GM21526 (cell line): ENCODE results near the gene NAALADL2.
"Not testable (repeated sequence)": the region's sequence is repeated elsewhere in the genome, so short reads cannot be mapped to it uniquely, and the experiment has no call there.

Experiments
- ATAC-seq: cut with Tn5 transposase; IDR thresholded peaks from one replicate; pipeline ENCODE4 v1.9.1; 2021; ENCODE audit warnings: moderate library complexity; ENCODE audit not compliant: unreplicated experiment, low FRiP score

Gene NAALADL2

DNA sequence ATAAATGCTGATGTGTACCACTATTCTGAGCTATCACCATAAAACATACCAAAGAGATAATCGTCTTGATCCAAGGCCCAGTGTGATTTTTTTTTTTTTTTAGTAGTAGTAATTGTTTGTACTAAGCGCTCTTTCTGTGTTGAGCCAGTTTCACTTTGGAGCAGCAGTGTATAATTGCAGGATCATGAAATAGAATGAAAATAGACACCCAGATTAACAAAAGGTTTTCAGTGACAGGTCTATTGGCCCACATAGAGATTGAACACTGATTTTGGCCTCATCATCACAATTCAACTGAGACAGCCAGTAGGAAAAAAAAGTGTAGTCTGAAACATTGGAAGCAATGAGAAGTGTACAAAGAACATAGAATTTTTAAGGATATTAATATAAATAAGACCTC lies 749.8 kb downstream of the NAALADL2 start:
- no peak for ATAC-seq

DNA sequence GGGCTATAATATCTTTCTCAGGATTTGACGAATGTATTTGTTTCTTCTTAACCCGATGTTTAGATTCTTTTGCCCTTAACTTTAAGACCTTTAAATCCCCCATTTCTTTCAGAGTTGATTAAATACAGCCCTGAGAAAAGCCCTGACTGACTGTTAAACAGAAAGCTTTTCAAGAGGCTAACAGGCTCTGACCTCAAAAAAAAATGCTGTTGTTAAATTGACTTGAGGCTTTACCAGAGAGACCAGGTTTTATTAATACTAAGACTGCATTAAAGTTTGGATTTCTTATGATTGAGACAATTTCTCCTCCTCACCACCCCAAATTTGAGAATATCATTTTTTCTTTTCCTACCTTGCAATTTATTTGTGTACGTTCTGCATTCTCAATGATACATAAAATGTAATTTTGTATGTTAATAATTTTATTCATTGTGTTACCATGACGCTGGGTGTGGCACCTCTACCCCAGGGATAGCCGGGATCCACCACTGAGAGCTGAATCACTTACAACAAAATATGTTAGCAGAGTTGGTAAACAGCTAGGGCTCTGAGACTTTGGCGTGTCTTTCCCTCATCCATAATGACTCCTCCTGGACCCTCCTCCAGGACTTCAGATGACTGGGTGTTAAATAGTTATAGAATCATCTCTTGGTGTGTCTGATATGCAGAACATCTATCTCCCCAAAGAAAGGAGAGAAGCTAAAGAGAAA lies 753.5 kb downstream of the NAALADL2 start:
- no peak for ATAC-seq

DNA sequence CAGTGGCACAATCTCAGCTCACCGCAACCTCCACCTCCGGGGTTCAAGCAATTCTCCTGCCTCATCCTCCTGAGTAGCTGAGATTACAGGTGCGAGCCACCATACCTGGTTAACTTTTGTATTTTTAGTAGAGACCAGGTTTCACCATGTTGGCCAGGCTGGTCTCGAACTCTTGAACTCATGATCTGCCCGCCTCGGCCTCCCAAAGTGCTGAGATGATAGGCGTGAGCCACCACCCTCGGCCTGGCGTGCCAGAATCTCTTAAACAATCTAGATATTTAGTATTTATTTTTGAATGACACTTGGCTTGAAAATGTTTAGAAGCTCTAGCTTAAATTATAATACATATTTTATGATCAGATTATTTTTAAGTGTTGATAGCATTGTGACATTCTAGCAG lies 755.0 kb downstream of the NAALADL2 start:
- ATAC-seq = not testable (repeated sequence)

DNA sequence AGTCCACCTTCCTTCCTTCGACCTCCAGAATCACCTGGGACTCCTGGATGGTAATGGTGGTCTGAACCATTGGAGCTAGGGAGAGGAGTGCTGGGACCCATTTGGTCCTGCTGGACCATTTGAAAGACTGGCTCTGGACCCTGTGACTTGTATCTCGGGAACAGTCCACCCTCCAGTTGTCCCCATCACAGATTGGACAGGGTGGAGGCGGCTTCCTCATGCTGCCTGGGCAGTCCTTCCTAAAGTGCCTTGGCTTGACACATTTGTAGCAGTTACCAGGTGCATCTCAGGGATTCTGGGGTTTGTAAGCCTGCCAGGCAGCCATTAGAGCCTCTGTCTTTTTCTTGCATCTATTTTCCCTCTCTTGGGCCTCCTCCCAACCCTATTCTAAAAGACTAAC lies 758.1 kb downstream of the NAALADL2 start:
- ATAC-seq = no peak

DNA sequence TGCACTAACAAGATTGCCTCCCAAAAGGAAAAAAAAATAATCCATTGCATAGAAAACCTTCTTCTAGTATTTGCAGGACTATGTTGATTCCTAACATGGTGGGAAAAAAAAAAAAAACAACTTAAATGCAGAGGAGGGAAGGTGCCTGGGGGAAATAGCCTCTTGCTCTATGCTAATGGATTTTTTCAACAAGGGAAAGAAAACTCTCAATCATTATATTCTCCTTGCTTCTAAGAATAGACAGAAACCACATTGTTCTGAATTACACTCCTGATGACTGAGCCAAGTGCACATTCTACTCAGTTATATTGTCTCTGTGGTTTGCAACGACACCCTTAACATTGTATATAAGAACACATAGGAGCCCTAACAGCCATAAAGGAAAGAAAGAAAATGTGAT lies 760.2 kb downstream of the NAALADL2 start:
- no peak for ATAC-seq

DNA sequence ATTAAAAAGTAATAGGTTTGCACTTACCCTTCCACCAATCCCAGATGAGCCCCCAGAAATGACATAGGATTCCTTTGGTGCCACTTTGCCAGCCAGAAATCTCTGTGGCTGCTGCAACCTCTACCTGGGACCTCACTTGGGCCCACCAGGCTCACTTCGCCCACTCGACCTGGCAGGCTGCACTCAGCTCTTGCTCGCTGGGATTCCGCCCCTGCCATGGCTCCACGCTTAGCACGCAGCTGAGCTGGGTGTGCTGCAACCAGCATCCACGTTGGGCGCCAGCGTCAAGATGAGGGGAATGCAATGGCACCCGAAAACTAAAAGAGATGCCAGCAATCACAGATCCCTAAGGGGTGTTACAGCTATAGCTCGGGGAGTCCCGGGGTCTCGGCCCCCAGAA lies 761.0 kb downstream of the NAALADL2 start:
- no peak for ATAC-seq

DNA sequence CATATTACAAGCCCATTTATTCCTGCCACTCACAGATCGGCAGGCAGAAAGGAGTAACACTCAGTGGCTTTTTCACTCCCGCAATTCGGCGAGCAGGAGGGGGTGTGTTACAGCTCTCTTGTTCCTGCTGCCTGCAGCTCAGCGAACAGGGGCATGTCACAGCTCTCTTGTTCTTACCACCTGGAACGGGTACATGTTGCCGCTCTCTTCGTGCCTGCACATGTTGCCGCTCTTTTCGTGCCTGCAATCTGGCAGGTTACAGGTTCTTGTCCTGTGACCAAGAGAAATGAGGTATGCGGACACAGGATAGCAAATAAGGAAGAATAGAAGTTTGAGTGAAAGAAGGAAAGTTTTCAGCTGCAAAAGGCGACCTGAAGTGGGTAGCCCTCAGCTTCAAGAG lies 761.4 kb downstream of the NAALADL2 start:
- no peak for ATAC-seq

DNA sequence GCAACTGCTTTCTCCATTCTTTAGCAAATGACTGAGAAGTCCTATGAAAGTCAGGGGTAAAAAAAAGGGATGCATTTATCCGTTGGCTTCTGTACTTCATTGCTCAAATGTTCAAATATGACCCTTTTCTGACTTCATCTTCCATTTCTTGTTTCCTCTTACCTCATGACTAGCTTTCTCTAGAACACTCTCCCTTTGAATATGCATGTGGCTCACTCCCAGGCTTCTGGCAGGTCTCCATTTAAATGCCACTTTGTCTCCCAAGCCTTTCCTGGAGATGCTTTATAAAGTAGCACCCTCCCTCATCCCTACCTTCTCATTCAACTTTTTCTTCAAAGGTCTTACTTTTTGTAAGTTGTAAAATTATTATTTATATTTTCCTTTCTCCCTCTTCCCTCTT lies 781.8 kb downstream of the NAALADL2 start:
- no peak for ATAC-seq

DNA sequence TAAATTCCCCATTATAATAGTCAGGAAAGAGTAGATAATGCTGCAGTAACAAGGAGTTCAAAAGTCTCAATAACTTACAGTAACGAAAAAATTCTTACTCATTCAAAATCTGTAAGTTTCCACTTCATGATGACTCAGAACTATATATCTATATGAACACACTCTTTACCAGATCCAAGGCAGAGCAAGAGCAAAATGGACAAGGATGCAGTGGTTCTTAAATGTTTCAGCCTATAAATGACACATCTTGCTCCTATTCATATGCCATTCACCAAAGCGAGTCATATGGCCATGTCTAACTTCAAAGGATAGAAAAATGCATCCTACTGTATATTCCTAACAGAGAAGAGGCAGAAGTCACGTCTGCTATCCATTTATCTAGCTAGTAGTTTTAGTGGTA lies 787.7 kb downstream of the NAALADL2 start:
- no peak for ATAC-seq

DNA sequence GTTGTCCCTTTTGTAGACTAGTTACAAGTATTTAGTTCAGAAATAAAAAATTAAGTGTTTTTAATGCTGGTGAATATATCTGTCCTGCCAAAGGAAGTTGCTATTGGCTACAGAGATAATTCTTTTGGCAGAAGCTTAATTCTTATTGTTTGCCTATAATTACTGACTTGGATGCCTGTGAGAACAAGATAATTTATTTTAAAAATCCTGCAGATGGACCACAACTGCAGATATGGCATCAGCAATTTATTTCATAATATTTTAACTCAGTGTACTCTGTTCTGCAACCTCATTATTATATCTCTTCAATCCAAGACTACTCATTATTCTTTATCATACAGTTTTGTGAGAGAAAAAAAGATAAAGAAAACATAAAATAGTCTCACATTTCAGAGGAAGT lies 789.8 kb downstream of the NAALADL2 start:
- ATAC-seq = no peak

DNA sequence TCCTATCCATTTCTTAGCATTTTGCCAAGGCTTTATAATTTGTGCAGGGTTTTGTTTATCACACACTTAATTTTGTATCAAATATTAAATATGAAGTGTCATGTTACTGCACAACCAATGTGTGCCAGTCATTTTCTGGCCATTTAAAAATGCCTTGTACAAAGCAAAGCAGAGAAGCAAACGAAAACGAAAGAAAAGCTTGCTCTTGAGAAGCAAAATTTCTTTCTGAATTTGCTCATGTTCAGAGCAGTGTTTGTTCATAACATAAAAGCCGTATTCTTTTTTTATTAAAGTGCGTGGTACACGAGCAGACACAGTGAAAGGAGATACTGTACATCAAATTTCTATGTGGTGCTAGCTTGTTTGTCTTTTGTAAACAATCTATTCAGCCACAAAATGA lies 792.6 kb downstream of the NAALADL2 start:
- ATAC-seq = no peak

DNA sequence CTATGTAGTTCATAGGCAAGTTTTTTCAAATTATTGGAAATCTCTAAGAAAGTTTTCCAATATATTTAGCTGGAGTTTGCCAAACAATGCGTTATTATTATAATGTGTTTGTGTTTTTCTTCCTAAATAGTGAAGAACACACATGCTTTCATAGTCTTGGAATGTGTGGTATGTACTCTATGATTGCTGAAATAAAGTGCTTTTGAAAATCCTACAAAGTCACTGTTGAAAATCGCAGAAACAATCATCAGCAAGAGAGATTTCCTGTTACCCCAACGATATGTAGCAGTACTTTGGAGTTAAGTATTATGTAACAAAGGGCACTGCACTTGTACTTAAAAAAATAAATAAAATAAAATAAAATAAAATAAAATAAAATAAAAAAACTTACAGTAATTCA lies 796.2 kb downstream of the NAALADL2 start:
- no peak for ATAC-seq

DNA sequence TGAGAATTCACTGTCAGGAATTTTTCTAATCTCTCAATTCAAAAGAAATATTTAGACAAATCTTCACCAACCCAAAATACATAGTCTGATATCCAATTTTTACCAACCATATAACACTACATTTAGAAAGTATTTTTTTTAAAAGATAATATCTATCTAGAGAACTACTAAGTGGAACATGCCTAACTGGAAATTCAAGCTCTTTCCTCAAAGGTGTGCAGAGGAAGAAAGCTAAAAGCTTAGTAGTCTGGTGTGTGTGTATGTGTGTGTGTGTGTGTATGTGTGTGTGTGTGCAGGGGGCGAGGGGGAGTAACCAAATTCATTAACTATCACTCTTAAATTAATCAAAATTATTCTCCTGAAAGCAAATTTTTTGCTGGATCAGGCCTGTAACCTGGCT lies 797.3 kb downstream of the NAALADL2 start:
- no peak for ATAC-seq

DNA sequence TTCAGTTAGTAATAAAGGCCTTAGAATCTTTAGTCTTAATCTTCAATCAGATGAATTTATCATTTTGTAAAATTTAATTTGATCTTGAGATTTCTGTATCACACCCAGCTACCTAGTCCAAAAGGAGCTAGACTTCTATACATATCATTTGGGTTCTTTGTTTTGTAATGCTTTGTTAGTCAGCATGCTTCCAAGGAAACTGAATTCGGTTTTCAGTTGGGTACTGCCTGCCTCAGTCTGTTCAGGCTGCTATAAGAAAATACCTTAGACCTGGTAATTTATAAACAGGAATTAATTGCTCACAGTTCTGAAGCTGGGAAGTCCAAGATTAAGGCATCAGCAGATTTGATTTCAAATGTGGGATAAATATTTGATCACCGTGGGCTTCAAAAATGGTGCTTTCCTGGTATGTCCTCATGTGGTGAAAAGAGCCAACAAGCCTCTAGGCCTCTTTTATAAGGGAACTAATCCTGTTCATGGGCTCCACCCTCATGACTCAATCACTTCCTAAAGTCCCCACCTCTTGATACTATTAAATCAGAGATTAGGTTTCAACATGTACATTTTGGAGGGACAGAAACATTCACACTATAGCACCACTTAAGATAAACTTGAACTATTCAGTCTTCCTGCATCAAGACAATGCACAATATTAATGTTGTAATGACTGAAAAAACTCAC lies 800.7 kb downstream of the NAALADL2 start:
- no peak for ATAC-seq

DNA sequence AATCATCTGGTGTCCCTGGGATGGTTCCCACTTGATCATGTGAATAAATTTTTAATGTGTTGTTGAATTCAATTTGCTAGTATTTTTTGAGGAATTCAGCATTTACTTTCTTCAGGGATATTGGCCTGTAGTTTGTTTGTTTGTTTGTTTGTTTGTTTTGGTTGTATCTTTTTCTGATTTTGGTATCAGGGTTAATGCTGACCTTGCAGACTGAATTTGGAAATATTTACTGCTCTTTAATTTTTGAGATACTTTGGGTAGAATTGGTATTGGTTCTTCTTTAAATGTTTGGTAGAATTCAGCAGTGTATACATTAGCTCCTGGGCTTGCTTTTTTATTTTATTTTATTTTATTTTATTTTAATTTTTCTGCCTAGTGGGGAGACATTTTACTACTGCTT lies 803.7 kb downstream of the NAALADL2 start:
- no peak for ATAC-seq

DNA sequence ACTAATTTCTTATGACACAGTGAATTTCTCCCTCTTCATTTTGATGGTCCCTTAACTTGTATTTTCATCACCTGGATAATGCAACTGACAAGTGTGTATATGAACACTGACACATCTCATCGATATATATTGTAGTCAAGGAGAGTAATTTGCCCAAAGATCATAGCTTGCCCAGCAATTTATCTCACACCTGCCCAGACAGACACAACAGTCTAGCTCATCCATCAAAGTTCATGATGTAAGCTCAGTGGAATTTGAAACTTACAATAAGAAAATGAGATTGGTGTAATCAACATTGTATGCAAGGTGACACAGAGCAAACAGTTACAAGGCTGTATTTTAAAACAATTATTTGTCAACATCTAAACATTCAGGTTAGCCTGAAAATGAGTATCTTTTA lies 805.8 kb downstream of the NAALADL2 start:
- ATAC-seq = no peak

DNA sequence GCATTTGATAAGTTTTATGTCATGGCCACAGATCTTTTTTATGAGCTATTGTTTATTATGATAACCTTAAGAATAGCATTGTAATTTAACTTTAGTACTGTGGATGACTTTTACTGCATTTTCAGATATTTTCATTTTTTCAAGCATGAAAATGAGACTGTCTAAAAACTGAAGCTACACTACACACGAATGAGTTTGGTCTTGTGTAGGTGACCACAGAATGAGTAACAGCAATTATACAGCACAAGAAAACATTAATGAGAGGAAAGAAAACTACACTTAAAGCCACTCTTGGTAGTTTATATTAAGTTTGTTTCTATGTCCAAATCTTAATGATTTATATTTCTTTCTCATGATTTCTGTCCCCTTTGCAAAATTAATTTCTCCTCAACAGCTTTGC lies 809.2 kb downstream of the NAALADL2 start:
- ATAC-seq = no peak

DNA sequence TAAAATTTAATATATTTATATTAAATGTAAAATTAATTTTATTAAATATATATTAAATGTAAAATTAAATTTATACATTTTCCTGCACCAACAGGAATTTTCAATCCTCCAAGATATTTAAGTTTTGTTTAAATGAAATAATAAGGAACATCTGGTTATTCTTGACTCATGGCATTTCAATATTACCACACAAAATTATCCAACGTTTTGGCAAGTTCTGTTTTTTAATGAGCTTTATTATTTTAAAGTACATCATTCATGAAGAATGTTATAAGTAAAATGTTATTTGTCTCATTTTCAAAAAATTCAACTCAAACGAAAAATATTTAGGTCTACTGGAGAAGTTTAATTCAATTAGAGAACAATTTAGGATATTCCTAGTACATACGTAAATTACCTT lies 811.4 kb downstream of the NAALADL2 start:
- no peak for ATAC-seq

DNA sequence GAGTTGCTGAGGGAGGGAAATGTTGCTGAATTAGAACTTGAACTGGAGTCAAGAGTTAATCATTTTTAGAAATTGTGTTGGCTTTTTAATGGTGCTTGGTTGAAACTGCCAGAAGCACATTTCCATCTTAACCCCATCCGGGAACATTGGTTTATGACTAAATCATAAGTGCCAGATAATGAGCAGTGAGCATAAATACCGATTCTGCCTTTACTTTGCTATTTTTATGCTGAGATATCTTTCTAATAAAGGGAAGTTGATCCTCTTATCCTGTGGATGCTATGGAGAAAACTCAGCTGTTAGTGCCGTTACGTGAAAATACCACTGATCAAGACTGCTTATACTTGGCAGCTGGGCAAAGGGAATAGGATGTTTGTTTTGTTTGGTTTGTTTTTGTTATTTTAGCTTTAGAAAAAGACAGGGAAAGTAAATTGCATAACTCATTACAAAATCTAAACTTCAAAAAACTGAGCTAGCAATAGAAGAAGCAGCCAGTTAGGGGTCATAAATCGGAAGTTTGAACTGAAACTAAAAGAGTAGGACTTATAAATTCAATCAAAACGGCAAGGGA lies 813.1 kb downstream of the NAALADL2 start:
- ATAC-seq = no peak

DNA sequence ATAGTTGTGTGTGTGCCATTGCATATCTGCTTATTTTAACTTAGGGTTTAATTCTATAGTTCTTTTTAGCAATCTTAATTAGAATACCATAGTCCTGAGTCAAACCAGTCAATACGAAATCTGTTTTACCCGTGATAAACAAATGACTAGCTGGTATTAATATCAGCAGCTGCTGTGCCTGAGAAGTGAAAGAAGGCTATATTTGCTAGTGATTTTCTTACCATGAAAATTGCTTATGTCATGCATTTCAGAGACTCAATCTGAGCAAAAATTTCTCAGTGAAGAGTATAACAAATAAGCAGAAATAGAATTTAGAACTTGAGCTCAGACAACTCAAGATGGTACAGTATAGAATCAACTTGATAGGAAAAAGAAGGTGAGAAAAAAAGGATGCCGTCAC lies 820.4 kb downstream of the NAALADL2 start:
- ATAC-seq = no peak

DNA sequence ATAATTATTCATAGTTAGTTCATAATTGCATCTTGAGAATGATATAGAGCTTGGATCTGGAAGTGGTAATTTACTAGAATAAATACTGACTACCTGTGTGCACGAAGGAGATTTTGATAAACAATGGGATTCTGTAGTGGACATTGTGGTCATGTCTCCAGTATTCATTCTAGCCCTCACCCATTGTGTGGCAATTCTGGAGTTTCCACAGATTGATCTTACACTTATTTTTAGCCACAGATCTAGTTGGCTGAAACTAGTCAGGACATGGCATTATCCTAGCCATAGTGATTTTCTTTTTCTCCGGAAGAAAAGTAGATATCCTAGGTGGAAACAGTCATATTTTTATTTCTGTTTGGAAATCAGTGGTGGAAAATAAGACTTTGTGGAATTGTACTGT lies 833.1 kb downstream of the NAALADL2 start:
- no peak for ATAC-seq

DNA sequence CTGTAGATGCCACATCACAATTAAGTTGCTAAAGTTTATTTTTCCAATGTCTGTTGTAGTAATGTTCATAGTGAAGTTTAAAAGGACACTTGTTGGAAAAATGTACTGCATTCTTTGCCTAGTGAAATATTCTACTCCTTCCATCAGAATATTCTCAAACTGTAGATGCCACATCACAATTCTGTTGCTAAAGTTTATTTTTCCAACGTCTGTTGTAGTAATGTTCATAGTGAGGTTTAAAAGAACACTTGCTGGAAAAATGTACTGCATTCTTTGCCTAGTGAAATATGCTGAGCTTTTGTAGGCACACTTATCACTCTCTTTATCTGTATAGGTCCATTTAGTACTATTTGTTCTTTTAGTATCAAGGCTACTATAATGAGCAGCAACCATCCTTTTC lies 836.1 kb downstream of the NAALADL2 start:
- ATAC-seq = no peak
